ENCODE measurements around the gene WDFY4. TPM values are rescaled to one million over a fixed set of nuclear protein-coding genes. Genes with fewer than 3 reads are reported as not detected.

Gene WDFY4
- total and polyA plus RNA-seq, 2 of the 4 experiments (the other 2 are of a cell fraction): not detected

DNA sequence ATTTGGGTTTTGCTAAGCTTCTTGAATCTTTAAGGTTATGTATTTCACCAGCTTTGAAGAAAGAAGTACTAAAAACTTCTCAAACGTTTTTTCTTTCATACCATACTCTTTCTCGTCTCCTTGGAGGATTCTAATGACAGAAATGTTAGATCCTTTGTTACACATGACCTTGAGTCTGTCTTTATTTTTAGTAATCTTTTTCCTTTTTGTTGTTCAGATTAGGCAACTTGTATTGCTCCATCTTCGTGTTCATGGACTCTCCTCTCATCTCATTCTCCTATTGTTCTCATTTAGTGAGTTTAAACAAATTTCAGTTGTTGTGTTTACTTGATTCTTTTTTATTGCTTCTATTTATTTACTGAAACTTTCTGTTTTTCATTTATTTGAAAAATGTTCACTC, 73.7 kb downstream of the WDFY4 start:
- no peak overlapping the region for H3K27ac ChIP-seq (ENCODE audit: insufficient read depth, low read length)
- no peak overlapping the region for H3K9ac ChIP-seq (ENCODE audit: low read depth, low read length)
- no peaks in the 10 kb centered on the region for H3K79me1 ChIP-seq (ENCODE audit: low read depth in 1 of 2, low read length in 2 of 2)
- no peak overlapping the region for H2BK15ac ChIP-seq (ENCODE audit: low read depth, low read length)
- no peak overlapping the region for H4K91ac ChIP-seq (ENCODE audit: insufficient read depth, low read depth, low read length)
- TF ChIP-seq RFX5 (IDR thresholded peaks at IDR 0.05; ENCODE audit: low read depth, low read length): no peak
- no peak for TF ChIP-seq FOS (IDR thresholded peaks at IDR 0.05; ENCODE audit: low read depth, low read length)
- TF ChIP-seq, protein P1, sequence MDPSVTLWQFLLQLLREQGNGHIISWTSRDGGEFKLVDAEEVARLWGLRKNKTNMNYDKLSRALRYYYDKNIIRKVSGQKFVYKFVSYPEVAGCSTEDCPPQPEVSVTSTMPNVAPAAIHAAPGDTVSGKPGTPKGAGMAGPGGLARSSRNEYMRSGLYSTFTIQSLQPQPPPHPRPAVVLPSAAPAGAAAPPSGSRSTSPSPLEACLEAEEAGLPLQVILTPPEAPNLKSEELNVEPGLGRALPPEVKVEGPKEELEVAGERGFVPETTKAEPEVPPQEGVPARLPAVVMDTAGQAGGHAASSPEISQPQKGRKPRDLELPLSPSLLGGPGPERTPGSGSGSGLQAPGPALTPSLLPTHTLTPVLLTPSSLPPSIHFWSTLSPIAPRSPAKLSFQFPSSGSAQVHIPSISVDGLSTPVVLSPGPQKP (IDR thresholded peaks at IDR 0.05; ENCODE audit: borderline replicate concordance, low read depth, low read length): no peak
- no peak for TF ChIP-seq POLR2A (IDR thresholded peaks at IDR 0.05; ENCODE audit: low read depth, low read length)
- no peak for TF ChIP-seq SMC3 (IDR thresholded peaks at IDR 0.05; ENCODE audit: low read depth, low read length)
- no peak for TF ChIP-seq MXI1 (IDR thresholded peaks at IDR 0.05; ENCODE audit: borderline replicate concordance, low read depth, low read length)
- TF ChIP-seq RAD21 (IDR thresholded peaks at IDR 0.05; ENCODE audit: low read length): no peak
- no peak for TF ChIP-seq NFE2L2 (IDR thresholded peaks at IDR 0.05; ENCODE audit: low read depth, low read length)
- no peak for TF ChIP-seq MAFK (IDR thresholded peaks at IDR 0.05; ENCODE audit: low read depth, low read length)
- TF ChIP-seq CHD1 (IDR thresholded peaks at IDR 0.05; ENCODE audit: low read depth, low read length): no peak
- TF ChIP-seq RCOR1 (IDR thresholded peaks at IDR 0.05; ENCODE audit: insufficient replicate concordance, low read length): no peak
- no peak for TF ChIP-seq CEBPB (IDR thresholded peaks at IDR 0.05; ENCODE audit: low read depth, low read length)
- TF ChIP-seq CTCF (conservative IDR thresholded peaks at IDR 0.05; ENCODE audit: low read depth, low read length): no peak
- TF ChIP-seq, protein P2, sequence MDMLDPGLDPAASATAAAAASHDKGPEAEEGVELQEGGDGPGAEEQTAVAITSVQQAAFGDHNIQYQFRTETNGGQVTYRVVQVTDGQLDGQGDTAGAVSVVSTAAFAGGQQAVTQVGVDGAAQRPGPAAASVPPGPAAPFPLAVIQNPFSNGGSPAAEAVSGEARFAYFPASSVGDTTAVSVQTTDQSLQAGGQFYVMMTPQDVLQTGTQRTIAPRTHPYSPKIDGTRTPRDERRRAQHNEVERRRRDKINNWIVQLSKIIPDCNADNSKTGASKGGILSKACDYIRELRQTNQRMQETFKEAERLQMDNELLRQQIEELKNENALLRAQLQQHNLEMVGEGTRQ (IDR thresholded peaks at IDR 0.05; ENCODE audit: low read depth, low read length): no peak
- TF ChIP-seq MAZ (IDR thresholded peaks at IDR 0.05; ENCODE audit: borderline replicate concordance, low read depth, low read length): no peak
- no peak for TF ChIP-seq BHLHE40 (IDR thresholded peaks at IDR 0.05; ENCODE audit: low read depth, low read length)
- ChIA-PET POLR2A (ENCODE audit: unreplicated experiment) (no interaction called here), CTCF (no interaction called here)
- no peak overlapping the region for H2BK5ac ChIP-seq (ENCODE audit: low read depth, low read length, poor library complexity, severe bottlenecking)
- no TSS peak for BruUV-seq (replicated peaks)
- H3K9me1 ChIP-seq (ENCODE audit: insufficient read depth, low read length): no peaks in the 10 kb centered on the region
- intact Hi-C loops (cut with micrococcal nuclease) (no loop called here), dilution Hi-C loops (cut with HindIII; ENCODE audit: low sequenced_read_pairs, unreplicated experiment) (no loop called here), in situ Hi-C loops (cut with MboI; ENCODE audit: low sequenced_read_pairs) (no loop called here)
- H3K36me3 ChIP-seq (ENCODE audit: control insufficient read depth, insufficient read depth, low read length): no peaks in the 10 kb centered on the region
- ATAC-seq (ENCODE audit: low read depth) (no peak), DNase-seq (no peak)
- no peak overlapping the region for H3K14ac ChIP-seq (replicated peaks; ENCODE audit: low read depth, low read length)
- no peak overlapping the region for H3K4me3 ChIP-seq (ENCODE audit: insufficient read depth, low read depth, low read length)
- H3K4me1 ChIP-seq (ENCODE audit: control insufficient read depth, insufficient read depth, low read length): no peaks in the 10 kb centered on the region
- no CpG with 5 or more reads among the region's 3 CpGs for WGBS, 2 experiments (ENCODE audit: extremely low coverage in 2 of 2, insufficient read length in 1 of 2)
- H3K56ac ChIP-seq (ENCODE audit: extremely low read depth, insufficient read depth, low read length): no peak overlapping the region
- no peak overlapping the region for H3K18ac ChIP-seq (ENCODE audit: low read depth, low read length)
- H3K27me3 ChIP-seq (ENCODE audit: control insufficient read depth, insufficient read depth, low read length): peaks cover 2% of the 10 kb centered on the region; the same call in 1 of the 2 replicates
- H2BK120ac ChIP-seq (ENCODE audit: low read depth, low read length): no peak overlapping the region
- H3K23ac ChIP-seq (ENCODE audit: low read depth, low read length): no peak overlapping the region
- no peak overlapping the region for H2BK20ac ChIP-seq (ENCODE audit: low read depth, low read length)
- H4K20me1 ChIP-seq (ENCODE audit: insufficient read depth, low read length): no peaks in the 10 kb centered on the region
- H4K8ac ChIP-seq (ENCODE audit: low read depth in 2 of 2, low read length in 2 of 2): no peak overlapping the region
- no peak overlapping the region for H2AFZ ChIP-seq (replicated peaks; ENCODE audit: low read length, poor library complexity)
- H4K5ac ChIP-seq (ENCODE audit: low read depth, low read length): no peak overlapping the region
- no peak overlapping the region for H3K4ac ChIP-seq (ENCODE audit: low read depth, low read length)
- no peak overlapping the region for H3K4me2 ChIP-seq (ENCODE audit: low read depth, low read length)
- no peak overlapping the region for H2AK5ac ChIP-seq (ENCODE audit: low read depth, low read length)
- H3K9me3 ChIP-seq (ENCODE audit: control insufficient read depth, insufficient read depth, low read length): no peaks in the 10 kb centered on the region
- H2AK9ac ChIP-seq (replicated peaks; ENCODE audit: low read depth, low read length, poor library complexity): no peak overlapping the region

Measured in IMR-90 (cell line).